ENCODE measurements around the gene DACT2.

The DACT2 gene

DNA sequence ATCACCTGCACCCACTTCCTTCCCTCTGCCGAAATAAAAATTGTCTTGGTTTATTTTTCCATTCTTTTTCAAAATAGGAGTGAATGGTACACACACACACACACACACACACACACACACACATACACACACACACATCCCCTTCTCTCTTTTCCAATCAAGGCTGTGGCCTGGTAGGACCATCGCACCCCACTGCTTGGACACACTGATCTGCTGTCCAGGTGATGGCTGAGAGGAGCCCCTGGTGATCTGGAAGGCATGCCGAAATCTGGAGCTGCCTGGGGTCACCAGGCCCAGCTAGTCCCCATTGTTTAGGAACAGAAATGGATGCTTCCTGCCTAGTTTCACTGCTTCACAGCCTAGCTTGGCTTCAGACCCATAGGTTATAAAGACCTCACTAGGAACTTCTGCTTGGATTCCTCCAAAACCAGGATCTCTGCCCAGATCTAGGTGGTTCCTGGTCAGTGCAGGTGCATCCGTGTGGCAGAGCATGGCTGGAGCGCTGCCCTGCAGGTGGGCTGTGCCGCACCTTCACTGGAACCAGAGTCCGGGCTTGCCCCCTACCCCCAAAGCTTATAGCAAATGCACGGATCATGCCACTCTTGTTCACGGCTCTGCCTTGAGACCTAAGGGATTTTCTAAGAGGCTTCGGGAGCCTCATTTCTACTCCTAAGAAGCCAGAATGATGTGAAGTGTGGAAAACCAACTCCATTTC, 42.9 kb upstream of the DACT2 start:
- no peaks in the 10 kb centered on the region for H3K79me2 ChIP-seq (ENCODE audit: insufficient read depth, low read length)
- no peak overlapping the region for H3K9ac ChIP-seq (ENCODE audit: low read length)
- no peak overlapping the region for H2AFZ ChIP-seq (ENCODE audit: low read depth, low read length, severe bottlenecking)
- H4K20me1 ChIP-seq (ENCODE audit: low read depth, low read length): no peaks in the 10 kb centered on the region
- no peak overlapping the region for H3K4me3 ChIP-seq (ENCODE audit: insufficient read depth, low read length, poor library complexity, severe bottlenecking)
- H3K27me3 ChIP-seq (ENCODE audit: low read length): no peaks in the 10 kb centered on the region
- H3K36me3 ChIP-seq (ENCODE audit: low read length): no peaks in the 10 kb centered on the region
- H3F3A ChIP-seq (ENCODE audit: insufficient read depth): no peaks in the 10 kb centered on the region
- no peak overlapping the region for H3K4me2 ChIP-seq (ENCODE audit: low read depth, low read length, poor library complexity, severe bottlenecking)
- H3K27ac ChIP-seq (ENCODE audit: low read depth, low read length): no peak overlapping the region
- TF ChIP-seq EZH2phosphoT487 (conservative IDR thresholded peaks at IDR 0.05; ENCODE audit: low read length) (no peak), CTCF (IDR thresholded peaks at IDR 0.05; ENCODE audit: insufficient read depth, low read length, poor library complexity, severe bottlenecking) (no peak)
- no peaks in the 10 kb centered on the region for H3K9me3 ChIP-seq (ENCODE audit: insufficient read depth, low read length)
- H3K9me2 ChIP-seq (replicated peaks; ENCODE audit: insufficient read depth, low read length): no peaks in the 10 kb centered on the region

GRCh38 chr6:168361766-168362165, 42.2 kb upstream of the DACT2 start:
- H3K36me3 ChIP-seq (ENCODE audit: low read length): no peaks in the 10 kb centered on the region
- no peaks in the 10 kb centered on the region for H3F3A ChIP-seq (ENCODE audit: insufficient read depth)
- H3K9me3 ChIP-seq (ENCODE audit: insufficient read depth, low read length): no peaks in the 10 kb centered on the region
- no peak for TF ChIP-seq CTCF (IDR thresholded peaks at IDR 0.05; ENCODE audit: insufficient read depth, low read length, poor library complexity, severe bottlenecking)
- no peak for TF ChIP-seq EZH2phosphoT487 (conservative IDR thresholded peaks at IDR 0.05; ENCODE audit: low read length)
- H3K27ac ChIP-seq (ENCODE audit: low read depth, low read length): no peak overlapping the region
- no peak overlapping the region for H3K4me2 ChIP-seq (ENCODE audit: low read depth, low read length, poor library complexity, severe bottlenecking)
- H2AFZ ChIP-seq (ENCODE audit: low read depth, low read length, severe bottlenecking): no peak overlapping the region
- no peak overlapping the region for H3K4me3 ChIP-seq (ENCODE audit: insufficient read depth, low read length, poor library complexity, severe bottlenecking)
- no peaks in the 10 kb centered on the region for H3K27me3 ChIP-seq (ENCODE audit: low read length)
- no peaks in the 10 kb centered on the region for H4K20me1 ChIP-seq (ENCODE audit: low read depth, low read length)
- H3K9ac ChIP-seq (ENCODE audit: low read length): no peak overlapping the region
- no peaks in the 10 kb centered on the region for H3K79me2 ChIP-seq (ENCODE audit: insufficient read depth, low read length)
- no peaks in the 10 kb centered on the region for H3K9me2 ChIP-seq (replicated peaks; ENCODE audit: insufficient read depth, low read length)

- Histone ChIP-seq H3K27me3 (ENCODE audit: low read length) (no peaks in the 10 kb centered on the region), H3K27ac (ENCODE audit: low read depth, low read length) (no peak overlapping the region), H3K4me3 (ENCODE audit: insufficient read depth, low read length, poor library complexity, severe bottlenecking) (no peak overlapping the region), H3K9ac (ENCODE audit: low read length) (no peak overlapping the region), H3K36me3 (ENCODE audit: low read length) (no peaks in the 10 kb centered on the region), H3K9me2 (replicated peaks; ENCODE audit: insufficient read depth, low read length) (no peaks in the 10 kb centered on the region), H3F3A (ENCODE audit: insufficient read depth) (no peaks in the 10 kb centered on the region), H2AFZ (ENCODE audit: low read depth, low read length, severe bottlenecking) (no peak overlapping the region), H4K20me1 (ENCODE audit: low read depth, low read length) (no peaks in the 10 kb centered on the region), H3K79me2 (ENCODE audit: insufficient read depth, low read length) (no peaks in the 10 kb centered on the region), H3K9me3 (ENCODE audit: insufficient read depth, low read length) (no peaks in the 10 kb centered on the region), H3K4me2 (ENCODE audit: low read depth, low read length, poor library complexity, severe bottlenecking) (no peak overlapping the region)
- TF ChIP-seq CTCF (IDR thresholded peaks at IDR 0.05; ENCODE audit: insufficient read depth, low read length, poor library complexity, severe bottlenecking) (no peak), EZH2phosphoT487 (conservative IDR thresholded peaks at IDR 0.05; ENCODE audit: low read length) (no peak)
Measured at GRCh38 chr6:168359794-168360193, 40.2 kb upstream of the DACT2 start.
